ENCODE results near the gene TRPM2. TPM values are rescaled to one million over a fixed set of nuclear protein-coding genes. Genes with fewer than 3 reads are reported as not detected.

TRPM2 gene
- total RNA-seq, 1 experiment from 2014 or later, result not detected

- Histone ChIP-seq H3F3A (ENCODE audit: insufficient read depth, low read depth) (no peaks in the 10 kb centered on the region), H3K4me3 (no peak overlapping the region), H3K79me2 (ENCODE audit: low read depth) (no peaks in the 10 kb centered on the region), H3K4me1 (replicated peaks; ENCODE audit: insufficient read depth) (no peaks in the 10 kb centered on the region), H3K27ac (no peak overlapping the region), H3K9me2 (ENCODE audit: insufficient read depth) (no peaks in the 10 kb centered on the region), H3K27me3 (ENCODE audit: insufficient read depth, low read depth) (peaks cover 29% of the 10 kb centered on the region), H3K4me2 (no peak overlapping the region), H3K36me3 (ENCODE audit: low read depth) (no peaks in the 10 kb centered on the region), H3K9me3 (ENCODE audit: insufficient read depth, low read depth) (no peaks in the 10 kb centered on the region), H4K20me1 (ENCODE audit: insufficient read depth) (no peaks in the 10 kb centered on the region), H2AFZ (no peak overlapping the region)
- DNase-seq, result no peak
- TF ChIP-seq EZH2 (IDR thresholded peaks at IDR 0.05; ENCODE audit: low read depth) (no peak), CTCF (conservative IDR thresholded peaks at IDR 0.05) (no peak)
- CTCF ChIA-PET, result no interaction called here
- no TSS peak for BruUV-seq (replicated peaks)
- POLR2A ChIA-PET (ENCODE audit: unreplicated experiment), result no interaction called here
- intact Hi-C loops (cut with micrococcal nuclease; ENCODE audit: unreplicated experiment), result no loop called here
These were observed 81.1 kb downstream of the TRPM2 start for GRCh38 chr21:44434568-44434925.

DNA sequence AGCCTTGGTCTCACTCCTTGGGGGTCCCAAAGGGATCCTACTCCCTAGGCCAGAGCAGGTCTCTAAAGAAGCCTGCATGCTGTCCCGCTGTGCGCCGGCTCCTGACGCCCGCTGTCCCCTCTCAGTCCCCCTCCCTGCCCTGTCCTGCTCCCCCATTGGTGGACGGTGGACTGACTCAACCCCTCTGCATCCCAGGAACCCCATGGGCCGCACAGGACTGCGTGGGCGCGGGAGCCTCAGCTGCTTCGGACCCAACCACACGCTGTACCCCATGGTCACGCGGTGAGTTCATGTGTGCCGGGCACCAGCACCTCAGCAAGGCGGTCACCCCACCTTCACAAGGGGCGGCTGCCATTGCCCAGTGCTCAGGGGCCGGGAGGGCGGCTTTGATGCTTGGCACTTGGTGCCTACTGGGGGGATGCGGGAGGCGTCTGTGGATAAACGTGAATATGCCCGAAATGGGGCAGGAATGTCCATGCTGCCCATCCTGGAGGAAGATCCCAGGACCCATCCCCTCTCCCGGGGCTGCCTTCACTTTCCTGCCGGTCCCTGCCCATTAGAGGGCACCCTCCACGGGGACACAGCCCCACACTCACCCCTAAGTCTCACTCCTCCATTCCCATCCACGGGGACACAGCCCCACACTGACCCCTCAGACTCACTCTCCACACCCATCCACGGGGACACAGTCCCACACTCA is 81.7 kb downstream of the TRPM2 start:
- Histone ChIP-seq H3K9me3 (ENCODE audit: insufficient read depth, low read depth) (no peaks in the 10 kb centered on the region), H3K27me3 (ENCODE audit: insufficient read depth, low read depth) (peaks cover 31% of the 10 kb centered on the region), H3K4me2 (no peak overlapping the region), H3K79me2 (ENCODE audit: low read depth) (no peaks in the 10 kb centered on the region), H3K27ac (no peak overlapping the region), H4K20me1 (ENCODE audit: insufficient read depth) (no peaks in the 10 kb centered on the region), H3F3A (ENCODE audit: insufficient read depth, low read depth) (no peaks in the 10 kb centered on the region), H3K4me1 (replicated peaks; ENCODE audit: insufficient read depth) (no peaks in the 10 kb centered on the region), H3K9me2 (ENCODE audit: insufficient read depth) (no peaks in the 10 kb centered on the region), H3K4me3 (no peak overlapping the region), H3K36me3 (ENCODE audit: low read depth) (no peaks in the 10 kb centered on the region), H2AFZ (no peak overlapping the region)
- ChIA-PET CTCF (no interaction called here), POLR2A (ENCODE audit: unreplicated experiment) (no interaction called here)
- TF ChIP-seq EZH2 (IDR thresholded peaks at IDR 0.05; ENCODE audit: low read depth), result no peak
- intact Hi-C loops (cut with micrococcal nuclease; ENCODE audit: unreplicated experiment), result no loop called here
- no peak for DNase-seq
- BruUV-seq (replicated peaks), result no TSS peak

GRCh38 chr21:44436111-44436611 is 82.7 kb downstream of the TRPM2 start:
- intact Hi-C loops (cut with micrococcal nuclease; ENCODE audit: unreplicated experiment), result no loop called here
- Histone ChIP-seq H3K9me3 (ENCODE audit: insufficient read depth, low read depth) (no peaks in the 10 kb centered on the region), H3K27me3 (ENCODE audit: insufficient read depth, low read depth) (peaks cover 37% of the 10 kb centered on the region), H3K36me3 (ENCODE audit: low read depth) (no peaks in the 10 kb centered on the region), H3K4me1 (replicated peaks; ENCODE audit: insufficient read depth) (no peaks in the 10 kb centered on the region), H2AFZ (no peak overlapping the region), H3K27ac (no peak overlapping the region), H4K20me1 (ENCODE audit: insufficient read depth) (no peaks in the 10 kb centered on the region), H3F3A (ENCODE audit: insufficient read depth, low read depth) (no peaks in the 10 kb centered on the region), H3K79me2 (ENCODE audit: low read depth) (no peaks in the 10 kb centered on the region), H3K4me3 (no peak overlapping the region), H3K4me2 (no peak overlapping the region), H3K9me2 (ENCODE audit: insufficient read depth) (no peaks in the 10 kb centered on the region)
- POLR2A ChIA-PET (ENCODE audit: unreplicated experiment), result no interaction called here
- no peak for DNase-seq
- CTCF ChIA-PET, result no interaction called here
- TF ChIP-seq EZH2 (IDR thresholded peaks at IDR 0.05; ENCODE audit: low read depth) (no peak), CTCF (conservative IDR thresholded peaks at IDR 0.05) (no peak)
- BruUV-seq (replicated peaks), result no TSS peak

- no peak overlapping the region for H3K4me2 ChIP-seq
- no peak overlapping the region for H3K27ac ChIP-seq
- no peaks in the 10 kb centered on the region for H3K9me3 ChIP-seq (ENCODE audit: insufficient read depth, low read depth)
- no peak overlapping the region for H3K4me3 ChIP-seq
- no peaks in the 10 kb centered on the region for H3K4me1 ChIP-seq (replicated peaks; ENCODE audit: insufficient read depth)
- no peak overlapping the region for H2AFZ ChIP-seq
- H3K27me3 ChIP-seq (ENCODE audit: insufficient read depth, low read depth), result peaks cover 43% of the 10 kb centered on the region
- intact Hi-C loops (cut with micrococcal nuclease; ENCODE audit: unreplicated experiment), result no loop called here
- POLR2A ChIA-PET (ENCODE audit: unreplicated experiment), result no interaction called here
- BruUV-seq (replicated peaks), result no TSS peak
- H3K36me3 ChIP-seq (ENCODE audit: low read depth), result no peaks in the 10 kb centered on the region
- CTCF ChIA-PET, result no interaction called here
- TF ChIP-seq EZH2 (IDR thresholded peaks at IDR 0.05; ENCODE audit: low read depth), result no peak
- no peak for TF ChIP-seq CTCF (conservative IDR thresholded peaks at IDR 0.05)
- H3F3A ChIP-seq (ENCODE audit: insufficient read depth, low read depth), result no peaks in the 10 kb centered on the region
- H3K9me2 ChIP-seq (ENCODE audit: insufficient read depth), result no peaks in the 10 kb centered on the region
- no peaks in the 10 kb centered on the region for H4K20me1 ChIP-seq (ENCODE audit: insufficient read depth)
- no peaks in the 10 kb centered on the region for H3K79me2 ChIP-seq (ENCODE audit: low read depth)
- DNase-seq, result no peak
These were observed 83.5 kb downstream of the TRPM2 start for GRCh38 chr21:44436958-44437357.
